MM.1S (cell line): ENCODE measurements around the gene VAPA.

Experiments used
- DNase-seq: peaks from one replicate; pipeline ENCODE4 v3.0.0-alpha.2; 2015
- H2AFZ ChIP-seq: fragments of 300-600 bp; sonication (generic); 2 replicates; pipeline ENCODE4 v1.6.0; 2016; ENCODE audit warnings: antibody characterized with exemption, low read length
- H3F3A ChIP-seq: fragments of 300-600 bp; sonication (generic); 2 replicates; pipeline ENCODE4 v1.6.1; 2016; ENCODE audit warnings: mild to moderate bottlenecking, antibody characterized with exemption, low read length, moderate library complexity, mixed read lengths; ENCODE audit not compliant: insufficient read depth
- H3K27ac ChIP-seq: fragments of 300-600 bp; sonication (generic); 2 replicates; pipeline ENCODE4 v1.5.1; 2016; ENCODE audit warnings: mild to moderate bottlenecking, low read length
- H3K27me3 ChIP-seq: fragments of 300-600 bp; sonication (generic); replicated peaks from 2 replicates; pipeline ENCODE4 v1.6.0; 2016; ENCODE audit warnings: low read length; ENCODE audit not compliant: insufficient read depth
- H3K36me3 ChIP-seq: fragments of 300-600 bp; sonication (generic); replicated peaks from 2 replicates; pipeline ENCODE4 v1.6.1; 2016; ENCODE audit warnings: mild to moderate bottlenecking, low read length, mixed read lengths; ENCODE audit not compliant: insufficient read depth
- H3K4me1 ChIP-seq: fragments of 300-600 bp; sonication (generic); 2 replicates; pipeline ENCODE4 v1.6.1; 2016; ENCODE audit warnings: low read length, mixed read lengths
- H3K4me2 ChIP-seq: fragments of 300-600 bp; sonication (generic); 2 replicates; pipeline ENCODE4 v1.6.0; 2016; ENCODE audit warnings: low read depth, low read length
- H3K4me3 ChIP-seq: fragments of 300-600 bp; sonication (generic); 2 replicates; pipeline ENCODE4 v1.5.1; 2016; ENCODE audit warnings: low read length, mixed read lengths
- H3K79me2 ChIP-seq: fragments of 300-600 bp; sonication (generic); 2 replicates; pipeline ENCODE4 v1.6.1; 2016; ENCODE audit warnings: mixed run types, low read length, mixed read lengths
- H3K9ac ChIP-seq: fragments of 300-600 bp; sonication (generic); 2 replicates; pipeline ENCODE4 v1.6.1; 2016; ENCODE audit warnings: low read length, mixed read lengths
- H3K9me2 ChIP-seq: fragments of 300-600 bp; sonication (generic); replicated peaks from 2 replicates; pipeline ENCODE4 v1.6.1; 2016; ENCODE audit warnings: mild to moderate bottlenecking, low read length, mixed read lengths; ENCODE audit not compliant: insufficient read depth
- H3K9me3 ChIP-seq: fragments of 300-600 bp; sonication (generic); replicated peaks from 2 replicates; pipeline ENCODE4 v1.6.1; 2016; ENCODE audit warnings: mild to moderate bottlenecking, low read length, mixed read lengths; ENCODE audit not compliant: insufficient read depth
- H4K20me1 ChIP-seq: fragments of 300-600 bp; sonication (generic); 2 replicates; pipeline ENCODE4 v1.6.1; 2016; ENCODE audit warnings: mild to moderate bottlenecking, low read length, moderate library complexity, mixed read lengths; ENCODE audit not compliant: insufficient read depth
- EZH2 ChIP-seq: fragments of 300-600 bp; sonication (generic); optimal IDR thresholded peaks from 2 replicates; pipeline ENCODE3; 2017; ENCODE audit warnings: low read depth, mild to moderate bottlenecking, antibody characterized with exemption, low read length, mixed read lengths
- EZH2phosphoT487 ChIP-seq: fragments of 300-600 bp; sonication (generic); IDR thresholded peaks from 2 replicates; pipeline ENCODE4 v1.6.1; 2018; ENCODE audit warnings: antibody characterized with exemption, low read length
- TF ChIP-seq, protein P1 (sequence below): fragments of 300-600 bp; sonication (generic); IDR thresholded peaks from 2 replicates; pipeline ENCODE4 v1.5.1; 2016; ENCODE audit warnings: antibody characterized with exemption, low read length, mixed read lengths

Gene VAPA

DNA sequence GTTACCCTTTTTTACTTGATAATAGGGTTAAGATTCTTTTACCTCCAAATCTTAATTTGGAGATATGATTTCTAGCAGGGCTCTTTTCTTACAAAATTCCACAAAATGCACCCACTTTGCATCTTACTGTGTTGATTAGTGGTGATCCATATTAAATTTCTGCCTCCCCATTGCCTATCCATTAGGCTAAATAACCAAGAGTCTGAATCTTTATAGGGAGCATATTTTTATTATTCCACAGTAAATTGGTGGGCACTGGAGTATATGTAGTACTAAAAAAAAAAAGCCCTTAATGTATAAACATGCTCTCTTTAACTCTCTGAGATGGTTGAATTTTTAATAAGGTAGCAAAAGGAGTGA, 36.2 kb upstream of the VAPA start:
- Histone ChIP-seq H3K4me3 (peak overlapping the region; percentile 48), H3K4me2 (peak overlapping the region; percentile 48), H2AFZ (peak overlapping the region; percentile 83)

GRCh38 chr18:9878095-9878494, 35.7 kb upstream of the VAPA start:
- H3K9me3 ChIP-seq: no peaks in the 10 kb centered on the region; the same call in 1 of the 2 replicates
- no peak overlapping the region for H3K4me3 ChIP-seq
- TF ChIP-seq EZH2: no peak
- TF ChIP-seq, protein P1, sequence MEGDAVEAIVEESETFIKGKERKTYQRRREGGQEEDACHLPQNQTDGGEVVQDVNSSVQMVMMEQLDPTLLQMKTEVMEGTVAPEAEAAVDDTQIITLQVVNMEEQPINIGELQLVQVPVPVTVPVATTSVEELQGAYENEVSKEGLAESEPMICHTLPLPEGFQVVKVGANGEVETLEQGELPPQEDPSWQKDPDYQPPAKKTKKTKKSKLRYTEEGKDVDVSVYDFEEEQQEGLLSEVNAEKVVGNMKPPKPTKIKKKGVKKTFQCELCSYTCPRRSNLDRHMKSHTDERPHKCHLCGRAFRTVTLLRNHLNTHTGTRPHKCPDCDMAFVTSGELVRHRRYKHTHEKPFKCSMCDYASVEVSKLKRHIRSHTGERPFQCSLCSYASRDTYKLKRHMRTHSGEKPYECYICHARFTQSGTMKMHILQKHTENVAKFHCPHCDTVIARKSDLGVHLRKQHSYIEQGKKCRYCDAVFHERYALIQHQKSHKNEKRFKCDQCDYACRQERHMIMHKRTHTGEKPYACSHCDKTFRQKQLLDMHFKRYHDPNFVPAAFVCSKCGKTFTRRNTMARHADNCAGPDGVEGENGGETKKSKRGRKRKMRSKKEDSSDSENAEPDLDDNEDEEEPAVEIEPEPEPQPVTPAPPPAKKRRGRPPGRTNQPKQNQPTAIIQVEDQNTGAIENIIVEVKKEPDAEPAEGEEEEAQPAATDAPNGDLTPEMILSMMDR: no peak
- TF ChIP-seq EZH2phosphoT487: no peak
- H3K9me2 ChIP-seq: no peaks in the 10 kb centered on the region
- no peak overlapping the region for H3K9ac ChIP-seq
- H4K20me1 ChIP-seq: no peaks in the 10 kb centered on the region
- H3K27ac ChIP-seq: no peak overlapping the region
- H3K27me3 ChIP-seq: no peaks in the 10 kb centered on the region
- no peaks in the 10 kb centered on the region for H3K36me3 ChIP-seq
- no peak for DNase-seq
- peaks cover 17% of the 10 kb centered on the region for H3F3A ChIP-seq
- H3K4me2 ChIP-seq: no peak overlapping the region
- H3K79me2 ChIP-seq: no peaks in the 10 kb centered on the region
- H2AFZ ChIP-seq: no peak overlapping the region
- peaks cover 12% of the 10 kb centered on the region for H3K4me1 ChIP-seq

More for the DNA sequence above, 36.2 kb upstream of the VAPA start:
- H3K27me3 ChIP-seq: no peaks in the 10 kb centered on the region
- H3K27ac ChIP-seq: peak overlapping the region; percentile 73
- TF ChIP-seq, protein P1: no peak
- no peak for TF ChIP-seq EZH2
- no peak for TF ChIP-seq EZH2phosphoT487
- H3K9ac ChIP-seq: peak overlapping the region; percentile 31; the same call in 1 of the 2 replicates
- H3K4me1 ChIP-seq: peaks cover 12% of the 10 kb centered on the region
- H3K9me2 ChIP-seq: no peaks in the 10 kb centered on the region
- no peak for DNase-seq
- H3K36me3 ChIP-seq: no peaks in the 10 kb centered on the region
- no peaks in the 10 kb centered on the region for H4K20me1 ChIP-seq
- H3F3A ChIP-seq: peaks cover 17% of the 10 kb centered on the region
- H3K9me3 ChIP-seq: no peaks in the 10 kb centered on the region; the same call in 1 of the 2 replicates
- no peaks in the 10 kb centered on the region for H3K79me2 ChIP-seq

DNA sequence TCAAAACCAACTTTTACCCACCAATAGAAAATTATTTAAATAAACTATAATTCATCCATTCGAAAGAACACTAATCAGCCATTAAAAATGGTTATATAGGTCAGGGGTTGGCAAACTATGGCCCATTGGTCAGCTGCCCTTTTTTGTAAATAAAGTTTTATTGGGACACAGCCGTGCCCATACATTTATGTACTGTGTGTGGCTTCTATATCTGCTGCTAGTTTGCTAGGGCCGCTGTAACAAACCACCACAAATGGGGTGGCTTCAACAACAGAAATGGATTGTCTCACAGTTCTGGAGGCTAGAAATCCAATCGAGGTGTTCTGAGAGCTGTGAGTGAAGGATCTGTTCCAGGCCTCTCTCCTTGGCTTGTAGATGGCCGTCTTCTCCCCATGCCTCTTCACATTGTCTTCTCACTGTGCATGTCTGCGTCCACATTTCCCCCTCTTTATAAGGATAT, 35.0 kb upstream of the VAPA start:
- H4K20me1 ChIP-seq: no peaks in the 10 kb centered on the region
- no peaks in the 10 kb centered on the region for H3K79me2 ChIP-seq
- H2AFZ ChIP-seq: no peak overlapping the region
- no peaks in the 10 kb centered on the region for H3K27me3 ChIP-seq
- TF ChIP-seq EZH2: no peak
- TF ChIP-seq, protein P1: no peak
- no peaks in the 10 kb centered on the region for H3K36me3 ChIP-seq
- no peaks in the 10 kb centered on the region; the same call in 1 of the 2 replicates for H3K9me3 ChIP-seq
- H3F3A ChIP-seq: peaks cover 17% of the 10 kb centered on the region
- H3K4me2 ChIP-seq: no peak overlapping the region
- H3K4me1 ChIP-seq: peaks cover 12% of the 10 kb centered on the region
- no peak overlapping the region for H3K27ac ChIP-seq
- DNase-seq: no peak
- no peaks in the 10 kb centered on the region for H3K9me2 ChIP-seq
- no peak overlapping the region for H3K4me3 ChIP-seq
- no peak overlapping the region for H3K9ac ChIP-seq
